HG03460 (cell line): ENCODE data around the gene WRAP73.

Source experiments
- ATAC-seq: cut with Tn5 transposase; IDR thresholded peaks from one replicate; pipeline ENCODE4 v1.9.1; 2021; ENCODE audit not compliant: unreplicated experiment

The WRAP73 gene

GRCh38 chr1:3681898-3682806 lies 32.2 kb upstream of the WRAP73 start:
- ATAC-seq: no peak

- no peak for ATAC-seq
These were observed 31.5 kb upstream of the WRAP73 start for GRCh38 chr1:3681231-3681897.

- no peak for ATAC-seq
These were observed 30.8 kb upstream of the WRAP73 start for GRCh38 chr1:3680488-3681230.

DNA sequence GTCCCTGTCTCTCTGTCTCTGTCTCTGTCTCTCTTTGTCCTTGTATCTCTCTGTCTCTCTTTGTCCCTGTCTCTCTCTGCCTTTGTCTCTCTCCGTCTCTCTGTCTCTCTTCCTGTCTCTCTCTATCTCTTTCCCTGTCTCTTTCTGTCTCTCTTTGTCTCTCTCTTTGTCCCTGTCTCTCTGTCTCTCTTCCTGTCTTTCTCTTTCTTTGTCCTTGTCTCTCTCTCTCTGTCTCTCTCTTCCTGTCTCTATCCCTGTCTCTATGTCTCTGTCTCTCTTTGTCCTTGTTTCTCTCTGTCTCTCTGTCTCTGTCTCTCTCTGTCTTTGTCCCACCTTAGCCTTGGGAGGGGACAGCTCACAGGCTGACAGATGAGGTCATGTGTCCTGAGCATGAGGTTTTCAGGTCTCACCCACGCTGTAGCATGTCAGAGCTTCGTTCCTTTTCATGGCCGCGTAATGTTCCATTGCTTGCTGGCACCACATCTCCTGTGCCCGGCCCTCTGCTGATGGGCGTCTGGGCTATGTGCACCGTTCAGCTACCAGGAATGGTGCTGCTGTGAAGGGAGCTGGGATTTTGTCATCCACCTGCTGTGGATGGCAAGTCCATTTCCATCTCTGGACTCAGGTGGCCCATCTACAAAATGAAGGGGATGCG lies 30.0 kb upstream of the WRAP73 start:
- no peak for ATAC-seq

DNA sequence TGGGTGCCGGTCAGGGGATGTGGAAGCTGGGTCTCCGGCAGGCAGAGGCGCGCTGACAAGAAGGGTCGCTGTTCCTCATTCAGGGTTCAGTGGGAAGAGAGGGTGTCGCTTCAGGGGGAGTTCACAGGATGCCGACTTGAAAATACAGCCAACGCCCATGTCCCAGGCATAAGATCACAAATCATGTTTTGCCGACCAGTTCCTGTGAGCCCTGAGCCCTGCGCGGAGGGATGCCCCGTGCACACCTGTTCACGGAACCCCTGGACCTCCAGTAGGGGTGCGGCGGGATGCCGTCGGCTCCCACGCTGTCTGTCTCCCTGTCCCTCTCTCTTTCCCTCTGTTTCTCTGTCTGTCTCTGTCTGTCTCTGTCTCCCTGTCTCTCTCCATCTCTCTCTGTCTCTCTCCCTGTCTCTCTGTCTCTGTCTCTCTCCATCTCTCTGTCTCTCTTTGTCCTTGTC lies 29.2 kb upstream of the WRAP73 start:
- no peak for ATAC-seq

GRCh38 chr1:3678361-3679097 lies 28.6 kb upstream of the WRAP73 start:
- no peak for ATAC-seq

- ATAC-seq: peak; percentile 5
These were observed 27.6 kb upstream of the WRAP73 start for GRCh38 chr1:3677484-3677883.

GRCh38 chr1:3676581-3677470 lies 26.9 kb upstream of the WRAP73 start:
- peak; percentile 63 for ATAC-seq

- ATAC-seq: no peak
These were observed 25.5 kb upstream of the WRAP73 start for GRCh38 chr1:3675436-3675835.

DNA sequence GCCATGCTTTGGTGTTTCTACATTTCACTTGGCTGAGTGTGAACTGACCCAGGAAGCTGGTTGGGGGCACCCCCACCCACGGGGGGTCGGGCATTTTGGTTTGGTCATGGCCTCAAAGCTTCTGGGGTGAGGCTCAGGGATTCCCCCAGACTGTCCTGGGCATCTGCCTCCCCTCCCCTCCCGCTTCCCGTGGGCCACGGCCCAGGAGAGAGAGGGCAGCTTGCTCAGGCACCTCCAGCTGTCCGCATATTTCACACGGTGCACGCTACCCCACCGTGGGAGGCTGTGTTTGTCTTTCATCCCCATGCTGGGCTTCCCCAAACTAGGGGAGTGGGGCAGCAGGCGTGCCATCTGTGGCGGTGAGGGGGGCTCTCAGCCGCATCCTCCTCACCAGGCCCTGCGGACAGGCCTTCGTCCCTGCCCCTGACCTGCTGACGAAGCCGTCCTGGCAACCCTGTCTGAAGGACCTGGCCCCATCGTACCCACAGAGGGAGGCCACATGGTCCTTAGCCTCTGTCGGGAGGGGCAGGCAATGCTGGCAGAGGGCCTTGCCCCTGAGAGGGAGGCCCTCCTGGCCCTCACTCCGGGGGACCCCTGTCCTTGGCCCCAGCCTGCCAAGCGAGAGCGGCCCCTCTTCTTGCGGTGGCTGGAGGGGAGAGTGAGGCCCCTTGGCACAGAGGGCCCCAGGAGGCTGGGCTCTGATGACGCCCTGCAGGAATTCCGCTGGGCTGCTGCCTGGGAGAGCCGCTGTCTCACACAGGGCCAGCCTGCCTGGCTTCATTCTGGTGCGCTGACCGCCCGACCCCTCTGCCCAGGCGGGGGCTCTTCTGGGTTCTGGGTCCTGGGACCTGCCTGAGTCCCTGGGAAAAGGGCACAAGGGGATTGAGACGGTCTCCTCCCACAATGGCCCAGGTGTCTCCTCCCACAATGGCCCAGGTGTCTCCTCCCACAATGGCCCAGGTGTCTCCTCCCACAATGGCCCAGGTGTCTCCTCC lies 24.5 kb upstream of the WRAP73 start:
- ATAC-seq: no peak

- no peak for ATAC-seq
These were observed 23.6 kb upstream of the WRAP73 start for GRCh38 chr1:3673381-3674099.

DNA sequence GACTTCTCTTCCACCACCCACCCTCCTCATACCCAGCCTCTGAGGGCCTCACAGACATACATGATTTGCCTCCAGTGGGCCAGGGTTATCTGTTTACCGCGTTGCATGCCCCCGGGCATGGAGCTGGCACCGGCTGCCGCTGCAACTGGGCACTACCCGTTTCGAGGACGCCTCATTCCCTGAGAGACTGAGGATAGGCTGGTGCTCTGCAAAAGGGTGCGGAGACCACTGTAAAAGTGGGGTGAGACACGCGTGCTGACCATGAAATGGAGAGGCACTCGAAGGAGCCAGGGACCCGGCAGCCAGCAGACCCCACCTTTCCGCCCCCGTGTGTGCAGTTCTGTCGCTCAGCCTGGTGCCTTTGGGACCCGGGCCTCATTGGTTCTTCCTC lies 23.1 kb upstream of the WRAP73 start:
- ATAC-seq: no peak

DNA sequence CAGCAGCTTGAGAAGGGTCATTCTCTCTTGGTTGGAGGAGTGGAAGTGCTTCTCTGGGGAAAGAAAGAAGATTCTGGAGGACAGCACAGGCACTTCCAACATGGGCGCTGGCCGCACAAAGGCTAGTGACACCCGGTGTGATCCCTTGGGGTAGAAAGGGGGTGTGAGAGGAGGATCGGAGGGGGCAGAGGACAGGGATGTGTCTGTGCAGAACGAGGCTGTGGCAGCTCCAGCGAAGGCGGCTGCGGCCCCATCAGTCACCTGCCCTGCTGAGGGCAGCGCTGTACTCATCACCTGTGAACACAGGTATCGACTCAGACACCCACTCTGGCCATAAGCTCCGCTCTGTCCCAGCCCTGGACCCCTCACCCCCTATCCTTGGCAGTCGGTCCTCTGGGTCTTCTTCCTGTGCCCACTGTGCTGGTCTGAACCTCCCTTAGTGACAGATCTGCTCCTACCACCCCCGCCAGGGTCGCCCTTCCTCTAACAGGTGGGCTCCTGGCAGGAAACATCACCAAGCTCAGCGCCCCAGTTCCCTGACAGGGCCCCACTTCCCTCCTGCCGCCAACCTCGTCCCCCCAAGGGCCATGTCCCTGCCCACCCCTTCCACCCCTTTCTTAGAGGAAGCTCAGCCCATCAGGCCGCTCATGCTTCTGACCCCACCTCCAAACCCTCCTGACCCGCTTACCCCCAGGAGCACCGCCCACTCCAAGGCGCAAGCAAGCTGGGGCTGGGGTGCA lies 22.5 kb upstream of the WRAP73 start:
- ATAC-seq: no peak

DNA sequence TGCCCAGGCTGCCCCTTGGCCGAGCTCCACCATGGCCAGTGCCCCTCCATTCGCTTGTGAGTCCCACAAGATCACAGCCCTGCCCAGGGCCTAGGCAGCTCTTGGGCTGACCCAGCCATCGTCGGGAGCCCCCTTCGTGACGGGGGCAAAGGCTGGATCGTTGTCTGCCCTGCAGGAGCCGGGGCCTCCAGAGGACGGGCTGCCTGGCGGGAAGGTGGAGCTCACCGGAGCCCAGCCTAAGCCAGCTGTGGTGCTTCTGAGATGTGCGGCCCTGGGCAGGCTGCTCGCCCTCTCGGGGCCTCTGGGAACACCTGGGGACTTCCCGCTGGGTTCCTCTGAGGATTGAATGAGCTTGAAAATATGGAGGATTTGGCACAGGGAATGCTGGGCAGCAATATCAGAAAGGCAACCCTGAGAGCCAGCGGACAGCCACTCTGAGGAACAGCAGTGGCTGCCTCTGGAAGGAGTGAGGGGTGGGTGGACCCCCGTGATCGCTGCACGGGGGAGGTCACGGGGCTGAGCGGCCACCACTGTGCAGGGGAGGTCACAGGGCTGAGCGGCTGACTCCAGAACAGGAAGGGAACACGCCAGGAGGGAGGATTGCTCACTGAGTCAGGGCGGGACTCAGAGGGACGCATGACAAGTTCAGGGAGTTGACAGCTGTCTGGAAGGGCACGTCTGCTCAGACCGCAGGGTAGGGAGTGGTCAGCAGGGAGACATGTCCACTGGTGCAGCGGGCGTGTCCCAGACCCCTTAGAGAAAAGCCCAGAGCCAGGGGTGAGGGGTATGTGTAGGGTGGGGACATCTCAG lies 21.7 kb upstream of the WRAP73 start:
- no peak for ATAC-seq

- no peak for ATAC-seq
These were observed 20.9 kb upstream of the WRAP73 start for GRCh38 chr1:3670823-3671265.

- ATAC-seq: no peak
These were observed 20.1 kb upstream of the WRAP73 start for GRCh38 chr1:3669971-3670431.
